IPS-18a (cell line): ENCODE results near the gene CAPN11.
"Not testable (repeated sequence)": the region's sequence is repeated elsewhere in the genome, so short reads cannot be mapped to it uniquely, and the experiment has no call there.

Source experiments
- H3K27ac ChIP-seq: one replicate; pipeline ENCODE4 v1.5.1; 2013; ENCODE audit warnings: low read length
- H3K27me3 ChIP-seq: one replicate; pipeline ENCODE4 v1.6.1; 2013; ENCODE audit warnings: mild to moderate bottlenecking, low read length; ENCODE audit not compliant: control insufficient read depth, insufficient read depth
- H3K36me3 ChIP-seq: one replicate; pipeline ENCODE4 v1.6.1; 2013; ENCODE audit warnings: low read depth, low read length; ENCODE audit not compliant: control insufficient read depth
- H3K4me1 ChIP-seq: one replicate; pipeline ENCODE4 v1.6.1; 2013; ENCODE audit warnings: low read depth, low read length; ENCODE audit not compliant: control insufficient read depth
- H3K4me3 ChIP-seq: one replicate; pipeline ENCODE4 v1.5.1; 2013; ENCODE audit warnings: low read length
- H3K9ac ChIP-seq: one replicate; pipeline ENCODE4 v1.6.1; 2013; ENCODE audit warnings: mild to moderate bottlenecking, low read length, moderate library complexity
- H3K9me3 ChIP-seq: one replicate; pipeline ENCODE4 v1.6.1; 2013; ENCODE audit warnings: low read depth, low read length; ENCODE audit not compliant: control insufficient read depth

Gene CAPN11

DNA sequence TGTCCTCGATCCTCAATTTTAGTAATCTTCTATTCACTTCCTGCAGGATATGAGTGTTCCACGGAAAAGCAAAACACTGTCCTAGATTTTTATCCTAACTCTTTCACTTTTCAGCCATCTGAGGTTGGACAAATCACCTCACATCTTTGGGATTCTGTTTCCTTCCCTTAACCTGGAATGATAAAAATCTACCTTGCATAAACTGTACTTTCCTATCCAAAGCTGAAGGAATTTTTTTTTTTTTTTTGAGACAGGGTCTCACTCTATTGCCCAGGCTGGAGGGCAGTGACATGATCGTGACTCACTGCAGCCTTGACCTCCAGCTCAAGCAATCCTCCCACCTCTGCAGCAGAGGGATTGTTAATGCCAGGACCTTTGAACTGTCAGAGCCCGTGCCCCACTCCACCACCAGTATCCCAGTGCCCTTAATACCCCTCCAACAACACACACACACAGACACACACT, 20.5 kb downstream of the CAPN11 start:
- no peak overlapping the region for H3K9ac ChIP-seq
- no peaks in the 10 kb centered on the region for H3K36me3 ChIP-seq
- H3K4me1 ChIP-seq, result no peaks in the 10 kb centered on the region
- H3K27ac ChIP-seq, result no peak overlapping the region
- no peaks in the 10 kb centered on the region for H3K27me3 ChIP-seq
- no peaks in the 10 kb centered on the region for H3K9me3 ChIP-seq
- no peak overlapping the region for H3K4me3 ChIP-seq

DNA sequence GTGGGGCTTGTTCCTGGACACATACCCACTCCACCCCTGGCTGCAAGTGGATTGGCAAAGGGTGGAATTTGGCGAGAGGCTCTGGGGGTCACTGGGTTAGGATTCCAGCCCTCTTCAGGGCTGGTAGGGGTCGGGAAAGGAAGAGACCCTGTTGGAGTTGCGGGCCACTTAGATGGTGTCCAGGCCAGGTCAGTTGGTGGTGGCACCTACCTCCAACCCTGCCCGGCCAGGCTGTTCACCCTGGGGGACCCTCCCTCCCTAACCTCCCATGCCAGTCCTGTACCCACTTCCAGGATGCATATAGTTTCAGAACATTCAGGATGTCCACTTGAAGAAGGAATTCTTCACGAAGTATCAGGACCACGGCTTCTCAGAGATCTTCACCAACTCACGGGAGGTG, 21.0 kb downstream of the CAPN11 start:
- Histone ChIP-seq H3K27me3 (no peaks in the 10 kb centered on the region), H3K27ac (no peak overlapping the region), H3K36me3 (no peaks in the 10 kb centered on the region), H3K4me1 (no peaks in the 10 kb centered on the region), H3K9me3 (no peaks in the 10 kb centered on the region), H3K9ac (no peak overlapping the region), H3K4me3 (no peak overlapping the region)

DNA sequence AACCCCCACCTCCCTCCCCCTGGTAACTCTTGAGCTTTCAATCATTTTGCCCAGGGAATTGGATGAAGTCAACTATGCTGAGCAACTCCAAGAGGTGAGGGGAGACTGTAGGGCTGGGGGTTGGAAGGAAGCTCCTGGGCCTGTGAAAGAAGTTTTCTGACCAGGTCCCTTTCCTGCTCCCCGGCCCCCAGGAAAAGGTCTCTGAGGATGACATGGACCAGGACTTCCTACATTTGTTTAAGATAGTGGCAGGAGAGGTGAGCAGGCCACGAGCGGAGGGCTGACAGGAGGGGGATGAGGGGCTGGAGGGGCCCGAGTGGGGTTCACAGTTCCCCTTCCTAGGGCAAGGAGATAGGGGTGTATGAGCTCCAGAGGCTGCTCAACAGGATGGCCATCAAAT, 21.8 kb downstream of the CAPN11 start:
- H3K9me3 ChIP-seq, result no peaks in the 10 kb centered on the region
- H3K4me1 ChIP-seq, result peaks cover 8% of the 10 kb centered on the region
- H3K27ac ChIP-seq, result no peak overlapping the region
- no peak overlapping the region for H3K4me3 ChIP-seq
- H3K27me3 ChIP-seq, result no peaks in the 10 kb centered on the region
- no peak overlapping the region for H3K9ac ChIP-seq
- no peaks in the 10 kb centered on the region for H3K36me3 ChIP-seq

DNA sequence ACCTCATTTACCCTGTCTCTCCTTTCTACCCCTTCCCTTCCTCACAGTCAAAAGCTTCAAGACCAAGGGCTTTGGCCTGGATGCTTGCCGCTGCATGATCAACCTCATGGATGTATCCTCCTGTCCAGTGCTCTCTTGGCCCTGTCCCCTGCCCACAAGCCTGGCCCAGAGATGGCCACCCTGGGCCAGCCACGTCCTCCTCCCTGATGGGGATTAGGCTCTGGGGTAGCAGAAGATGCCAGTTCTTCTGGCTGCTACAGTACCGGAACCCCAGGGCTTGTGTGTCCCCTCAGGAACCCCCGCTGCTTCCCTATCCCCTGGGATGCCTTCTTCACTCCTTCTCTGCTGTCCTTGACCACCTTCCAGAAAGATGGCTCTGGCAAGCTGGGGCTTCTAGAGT, 22.3 kb downstream of the CAPN11 start:
- Histone ChIP-seq H3K27ac (no peak overlapping the region), H3K9ac (no peak overlapping the region), H3K36me3 (no peaks in the 10 kb centered on the region), H3K27me3 (no peaks in the 10 kb centered on the region), H3K4me1 (peaks cover 12% of the 10 kb centered on the region), H3K4me3 (no peak overlapping the region), H3K9me3 (no peaks in the 10 kb centered on the region)

DNA sequence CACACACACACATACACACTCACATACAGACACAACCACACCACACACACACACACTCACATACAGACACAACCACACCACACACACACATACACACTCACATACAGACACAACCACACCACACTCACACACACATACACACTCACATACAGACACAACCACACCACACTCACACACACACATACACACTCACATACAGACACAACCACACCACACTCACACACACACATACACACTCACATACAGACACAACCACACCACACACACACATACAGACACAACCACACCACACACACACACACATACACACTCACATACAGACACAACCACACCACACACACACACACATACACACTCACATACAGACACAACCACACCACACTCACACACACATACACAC, 23.2 kb downstream of the CAPN11 start:
- not testable (repeated sequence) for H3K27me3 ChIP-seq, H3K36me3 ChIP-seq, H3K9me3 ChIP-seq, H3K9ac ChIP-seq, H3K4me3 ChIP-seq, H3K27ac ChIP-seq
- peaks cover 14% of the 10 kb centered on the region for H3K4me1 ChIP-seq

DNA sequence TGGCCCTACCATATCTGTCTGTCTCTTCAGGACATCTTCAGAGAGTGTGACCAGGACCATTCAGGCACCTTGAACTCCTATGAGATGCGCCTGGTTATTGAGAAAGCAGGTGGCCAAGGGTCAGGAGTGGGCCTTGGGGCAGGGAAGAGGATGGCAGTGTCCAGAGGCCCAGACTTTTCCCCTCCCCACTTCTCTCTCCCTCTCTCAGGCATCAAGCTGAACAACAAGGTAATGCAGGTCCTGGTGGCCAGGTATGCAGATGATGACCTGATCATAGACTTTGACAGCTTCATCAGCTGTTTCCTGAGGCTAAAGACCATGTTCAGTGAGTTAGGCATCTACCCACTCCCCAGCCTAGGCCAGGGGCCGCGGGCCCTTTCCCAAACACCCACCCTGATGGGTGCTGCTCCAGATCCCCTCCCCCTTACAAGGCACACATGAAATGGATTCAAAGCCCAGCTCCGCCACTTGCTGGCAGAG, 24.3 kb downstream of the CAPN11 start:
- H3K27ac ChIP-seq, result no peak overlapping the region

DNA sequence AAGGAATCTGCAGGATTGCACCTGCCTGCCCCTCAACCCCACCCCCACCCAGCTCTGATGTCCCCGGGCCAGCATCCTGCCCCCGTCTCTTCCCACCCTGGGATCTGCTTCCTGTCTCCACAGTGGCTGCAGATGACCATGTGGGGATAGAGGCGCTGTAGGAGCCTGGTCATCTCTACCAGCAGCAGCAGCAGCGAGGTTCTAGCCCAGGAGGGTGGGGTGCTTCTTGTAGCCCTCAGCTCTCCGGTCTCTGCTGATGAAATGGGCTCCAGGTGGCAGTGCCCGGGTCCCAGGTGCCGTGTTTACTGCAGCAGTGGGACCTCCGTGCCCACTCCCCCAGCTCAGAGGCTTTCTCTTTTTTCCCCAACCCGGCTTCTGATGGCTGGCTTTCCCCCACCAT, 25.2 kb downstream of the CAPN11 start:
- H3K36me3 ChIP-seq, result no peaks in the 10 kb centered on the region

More for the DNA sequence above, 24.3 kb downstream of the CAPN11 start:
- no peak overlapping the region for H3K9ac ChIP-seq
- peaks cover 14% of the 10 kb centered on the region for H3K4me1 ChIP-seq
- H3K4me3 ChIP-seq, result no peak overlapping the region
- H3K27me3 ChIP-seq, result no peaks in the 10 kb centered on the region
- no peaks in the 10 kb centered on the region for H3K36me3 ChIP-seq
- no peaks in the 10 kb centered on the region for H3K9me3 ChIP-seq

DNA sequence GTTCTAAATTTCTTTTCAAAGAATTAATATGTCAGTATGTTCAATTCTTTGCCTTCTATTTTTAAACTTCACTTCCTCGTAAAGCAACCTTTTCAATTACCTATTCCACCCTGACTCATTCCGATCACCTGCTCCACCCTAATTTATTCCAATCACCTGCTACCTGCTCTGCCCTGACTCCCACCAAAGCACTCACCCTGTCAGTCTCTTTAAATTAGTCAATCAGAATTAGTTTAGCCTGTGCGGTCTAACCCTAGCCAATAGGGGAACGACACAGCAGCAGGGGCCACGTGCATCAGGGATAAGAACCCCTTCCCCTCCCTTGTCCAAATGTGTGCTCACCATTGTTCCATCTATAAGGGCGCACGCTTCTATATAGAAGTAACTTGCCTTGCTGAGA, 26.7 kb downstream of the CAPN11 start:
- peaks cover 14% of the 10 kb centered on the region for H3K4me1 ChIP-seq
- not testable (repeated sequence) for H3K9me3 ChIP-seq, H3K4me3 ChIP-seq, H3K27ac ChIP-seq, H3K27me3 ChIP-seq, H3K9ac ChIP-seq, H3K36me3 ChIP-seq

More for the DNA sequence above, 25.2 kb downstream of the CAPN11 start:
- Histone ChIP-seq H3K27me3 (no peaks in the 10 kb centered on the region), H3K4me1 (peaks cover 14% of the 10 kb centered on the region), H3K9me3 (no peaks in the 10 kb centered on the region), H3K9ac (no peak overlapping the region), H3K27ac (no peak overlapping the region), H3K4me3 (no peak overlapping the region)

DNA sequence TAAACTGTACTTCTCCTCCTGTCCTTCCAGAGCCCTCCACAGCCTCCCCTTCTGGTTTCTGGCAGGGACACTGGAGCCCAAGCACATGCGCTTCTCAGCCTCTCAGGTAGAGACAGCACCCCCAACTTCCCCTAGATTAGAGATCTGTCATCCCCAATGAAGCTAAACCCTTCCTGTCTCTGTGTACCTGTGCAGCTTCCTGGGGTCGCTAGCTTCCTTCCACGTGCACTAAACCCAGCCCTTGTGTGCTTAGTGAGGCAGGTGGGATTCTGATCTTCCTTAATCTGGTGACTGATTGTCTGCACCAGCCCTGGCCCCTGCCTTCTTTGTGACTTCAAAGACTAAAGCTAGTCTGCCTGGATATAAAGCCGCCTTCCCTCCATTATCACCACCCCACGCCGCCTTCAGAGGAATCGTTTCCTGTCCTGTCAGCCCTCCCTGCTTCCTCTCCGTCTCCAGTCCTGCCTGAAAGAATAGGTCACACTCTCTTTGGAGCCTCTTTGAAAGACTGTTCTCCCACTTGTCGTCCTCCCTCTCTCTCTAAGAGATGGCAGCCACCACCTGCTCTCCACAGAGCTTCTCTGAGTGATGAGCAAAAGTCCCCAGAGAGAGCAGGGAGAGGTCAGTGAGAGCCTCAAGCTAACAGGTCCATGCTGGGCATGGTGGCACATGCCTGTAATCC, 27.5 kb downstream of the CAPN11 start:
- Histone ChIP-seq H3K27me3 (no peaks in the 10 kb centered on the region), H3K9ac (no peak overlapping the region), H3K4me3 (no peak overlapping the region), H3K27ac (no peak overlapping the region), H3K36me3 (no peaks in the 10 kb centered on the region), H3K9me3 (no peaks in the 10 kb centered on the region), H3K4me1 (peaks cover 14% of the 10 kb centered on the region)

DNA sequence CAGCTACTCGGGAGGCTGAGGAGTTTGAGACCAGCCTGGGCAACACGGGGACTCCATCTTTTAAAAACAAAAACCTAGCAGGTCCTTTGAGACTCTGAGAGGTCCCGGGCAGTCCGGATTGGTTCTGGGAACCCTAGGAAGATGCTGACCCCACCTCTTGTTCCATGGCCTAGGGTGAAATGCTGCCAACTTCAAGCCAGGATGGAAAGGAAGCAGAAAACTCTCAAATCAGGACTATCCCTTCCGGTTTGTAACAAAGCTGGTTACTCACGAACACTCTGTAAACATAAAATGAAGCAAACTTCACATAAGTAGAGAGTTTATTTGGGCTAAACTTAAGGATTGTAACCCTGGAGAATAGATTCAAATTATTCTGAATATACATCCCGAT, 28.0 kb downstream of the CAPN11 start:
- H3K9ac ChIP-seq, result no peak overlapping the region
- no peaks in the 10 kb centered on the region for H3K36me3 ChIP-seq
- H3K27ac ChIP-seq, result no peak overlapping the region
- H3K27me3 ChIP-seq, result no peaks in the 10 kb centered on the region
- no peak overlapping the region for H3K4me3 ChIP-seq
- H3K9me3 ChIP-seq, result no peaks in the 10 kb centered on the region
- H3K4me1 ChIP-seq, result peaks cover 14% of the 10 kb centered on the region

DNA sequence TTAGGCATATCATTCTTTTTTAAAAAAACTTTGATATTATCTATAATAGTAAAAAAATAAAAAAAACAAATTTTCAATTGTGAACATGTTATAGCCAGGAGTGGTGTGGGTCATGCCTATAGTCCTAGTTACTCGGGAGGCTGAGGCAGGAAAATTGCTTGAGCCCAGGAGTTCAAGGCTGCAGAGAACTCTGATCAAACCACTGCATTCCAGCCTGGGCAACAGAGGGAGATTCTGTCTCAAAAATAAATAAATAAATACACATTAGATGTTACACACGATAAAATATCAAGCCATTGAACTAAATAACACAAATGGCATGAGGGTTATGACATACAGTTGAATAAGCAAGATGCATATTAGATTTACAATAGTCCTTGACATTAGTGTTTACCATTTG, 30.2 kb downstream of the CAPN11 start:
- H3K9me3 ChIP-seq, result no peaks in the 10 kb centered on the region

DNA sequence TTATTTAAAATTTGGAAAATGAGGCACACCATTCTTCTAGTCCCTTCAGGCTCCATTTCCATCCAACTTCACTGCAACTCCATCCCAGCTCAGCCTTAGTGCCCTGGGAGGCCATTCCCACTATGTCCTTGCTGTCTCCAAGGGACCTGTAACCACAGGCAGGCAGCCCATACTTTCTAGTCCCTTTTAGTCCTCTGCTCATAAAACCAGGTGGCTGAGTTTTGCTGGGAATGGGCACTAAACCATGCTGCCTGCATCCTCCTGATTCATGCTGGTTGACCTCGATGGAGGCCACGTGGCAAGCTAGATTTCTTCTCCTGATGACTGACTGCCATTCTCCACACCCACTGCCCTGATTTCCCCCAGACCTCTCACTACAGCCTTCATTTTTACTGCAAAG, 30.6 kb downstream of the CAPN11 start:
- Histone ChIP-seq H3K9ac (no peak overlapping the region), H3K4me1 (peaks cover 23% of the 10 kb centered on the region), H3K27me3 (no peaks in the 10 kb centered on the region), H3K9me3 (no peaks in the 10 kb centered on the region), H3K36me3 (no peaks in the 10 kb centered on the region), H3K4me3 (no peak overlapping the region), H3K27ac (no peak overlapping the region)

More for the DNA sequence above, 30.2 kb downstream of the CAPN11 start:
- Histone ChIP-seq H3K27ac (no peak overlapping the region), H3K4me3 (no peak overlapping the region), H3K4me1 (peaks cover 23% of the 10 kb centered on the region), H3K36me3 (no peaks in the 10 kb centered on the region), H3K9ac (no peak overlapping the region), H3K27me3 (no peaks in the 10 kb centered on the region)
